HEK293 (cell line): Measurements from ENCODE around the gene NPPB.
"Not testable (repeated sequence)": the region's sequence is repeated elsewhere in the genome, so short reads cannot be mapped to it uniquely, and the experiment has no call there.

Source experiments
- CTCF ChIA-PET: fragments of 350-600 bp; formaldehyde crosslinking; extraction: SDS; loops from one replicate; lab custom pipeline; 2021; ENCODE audit warnings: antibody characterized with exemption; lab: Yijun Ruan, JAX
- POLR2A ChIA-PET: fragments of 300-600 bp; formaldehyde crosslinking; extraction: SDS; loops from one replicate; lab custom pipeline; 2020; ENCODE audit warnings: antibody characterized with exemption, inconsistent platforms; lab: Yijun Ruan, JAX
- H3K27ac ChIP-seq: fragments of 200-500 bp; sonication (Bioruptor generic); 2 replicates; pipeline ENCODE4 v1.5.1; 2014; ENCODE audit warnings: low read depth, low read length, control low read depth, inconsistent platforms; ENCODE audit errors: extremely low read depth
- H3K36me3 ChIP-seq, 2 experiments: fragments of 200-500 bp in 1 of 2; sonication (Bioruptor generic) in 1 of 2; 1 replicate in 1 of 2; 2 replicates in 1 of 2; pipeline ENCODE4 v1.5.1; 2014 to 2017; ENCODE audit warnings: inconsistent platforms in 2 of 2, low read length in 2 of 2; ENCODE audit not compliant: control insufficient read depth in 2 of 2, insufficient read depth in 1 of 2
- H3K4me1 ChIP-seq: fragments of 200-500 bp; sonication (Bioruptor generic); 2 replicates; pipeline ENCODE4 v1.5.1; 2014; ENCODE audit warnings: mild to moderate bottlenecking, low read length, inconsistent platforms; ENCODE audit not compliant: control insufficient read depth, insufficient read depth
- H3K4me3 ChIP-seq: 2 replicates; pipeline ENCODE4 v1.5.1; 2011; ENCODE audit warnings: low read depth, mild to moderate bottlenecking, control low read depth, low read length, moderate library complexity
- H3K9me3 ChIP-seq: fragments of 200-500 bp; sonication (Bioruptor generic); 2 replicates; pipeline ENCODE4 v1.5.1; 2014; ENCODE audit warnings: low read depth, low read length, inconsistent platforms; ENCODE audit not compliant: control insufficient read depth, insufficient read depth
- FEZF1 ChIP-seq: fragments of 450-650 bp; formaldehyde crosslinking; IDR thresholded peaks from 2 replicates; pipeline ENCODE4 v1.5.1; 2016; ENCODE audit warnings: missing biosample characterization, missing genetic modification characterization
- GLI2 ChIP-seq: fragments of 450-650 bp; formaldehyde crosslinking; IDR thresholded peaks from 2 replicates; pipeline ENCODE4; 2017; ENCODE audit warnings: missing biosample characterization, missing genetic modification characterization, low read depth, borderline replicate concordance
- HOXD13 ChIP-seq: sonication (generic); formaldehyde crosslinking; IDR thresholded peaks from 2 replicates; pipeline ENCODE4 v1.8.0; 2022; ENCODE audit warnings: missing genetic modification reagents, borderline replicate concordance
- KLF16 ChIP-seq: fragments of 450-650 bp; formaldehyde crosslinking; IDR thresholded peaks from 2 replicates; pipeline ENCODE4 v1.5.1; 2017; ENCODE audit warnings: missing biosample characterization, missing genetic modification characterization
- ZBTB20 ChIP-seq: fragments of 450-650 bp; formaldehyde crosslinking; IDR thresholded peaks from 2 replicates; pipeline ENCODE4 v1.5.1; 2016; ENCODE audit warnings: missing biosample characterization, missing genetic modification characterization
- ZNF121 ChIP-seq: fragments of 450-650 bp; formaldehyde crosslinking; IDR thresholded peaks from 2 replicates; pipeline ENCODE4 v1.5.1; 2016; ENCODE audit warnings: missing biosample characterization, missing genetic modification characterization
- ZNF146 ChIP-seq: fragments of 450-650 bp; formaldehyde crosslinking; IDR thresholded peaks from 2 replicates; pipeline ENCODE4 v1.5.1; 2016; ENCODE audit warnings: missing biosample characterization, missing genetic modification characterization
- ZNF184 ChIP-seq: fragments of 450-650 bp; IDR thresholded peaks from 2 replicates; pipeline ENCODE4 v1.5.1; 2018; ENCODE audit warnings: missing biosample characterization, mild to moderate bottlenecking, missing genetic modification characterization
- ZNF223 ChIP-seq: fragments of 450-650 bp; formaldehyde crosslinking; IDR thresholded peaks from 2 replicates; pipeline ENCODE4 v1.5.1; 2016; ENCODE audit warnings: missing biosample characterization, missing genetic modification characterization
- ZNF544 ChIP-seq: fragments of 450-650 bp; formaldehyde crosslinking; IDR thresholded peaks from 2 replicates; pipeline ENCODE4 v1.5.0; 2017; ENCODE audit warnings: missing biosample characterization, missing genetic modification characterization
- ZNF571 ChIP-seq: fragments of 450-650 bp; formaldehyde crosslinking; IDR thresholded peaks from 2 replicates; pipeline ENCODE4 v1.5.0; 2017; ENCODE audit warnings: missing biosample characterization, missing genetic modification characterization
- ZNF623 ChIP-seq: fragments of 450-650 bp; formaldehyde crosslinking; IDR thresholded peaks from 2 replicates; pipeline ENCODE4 v1.5.1; 2016; ENCODE audit warnings: missing biosample characterization, missing genetic modification characterization
- ZNF624 ChIP-seq: fragments of 450-650 bp; formaldehyde crosslinking; IDR thresholded peaks from 2 replicates; pipeline ENCODE4 v1.5.1; 2017; ENCODE audit warnings: missing biosample characterization, missing genetic modification characterization
- TF ChIP-seq, protein P1 (sequence below): fragments of 450-650 bp; formaldehyde crosslinking; IDR thresholded peaks from 2 replicates; pipeline ENCODE4 v1.5.1; 2016; ENCODE audit warnings: missing biosample characterization, missing genetic modification characterization

The NPPB gene

DNA sequence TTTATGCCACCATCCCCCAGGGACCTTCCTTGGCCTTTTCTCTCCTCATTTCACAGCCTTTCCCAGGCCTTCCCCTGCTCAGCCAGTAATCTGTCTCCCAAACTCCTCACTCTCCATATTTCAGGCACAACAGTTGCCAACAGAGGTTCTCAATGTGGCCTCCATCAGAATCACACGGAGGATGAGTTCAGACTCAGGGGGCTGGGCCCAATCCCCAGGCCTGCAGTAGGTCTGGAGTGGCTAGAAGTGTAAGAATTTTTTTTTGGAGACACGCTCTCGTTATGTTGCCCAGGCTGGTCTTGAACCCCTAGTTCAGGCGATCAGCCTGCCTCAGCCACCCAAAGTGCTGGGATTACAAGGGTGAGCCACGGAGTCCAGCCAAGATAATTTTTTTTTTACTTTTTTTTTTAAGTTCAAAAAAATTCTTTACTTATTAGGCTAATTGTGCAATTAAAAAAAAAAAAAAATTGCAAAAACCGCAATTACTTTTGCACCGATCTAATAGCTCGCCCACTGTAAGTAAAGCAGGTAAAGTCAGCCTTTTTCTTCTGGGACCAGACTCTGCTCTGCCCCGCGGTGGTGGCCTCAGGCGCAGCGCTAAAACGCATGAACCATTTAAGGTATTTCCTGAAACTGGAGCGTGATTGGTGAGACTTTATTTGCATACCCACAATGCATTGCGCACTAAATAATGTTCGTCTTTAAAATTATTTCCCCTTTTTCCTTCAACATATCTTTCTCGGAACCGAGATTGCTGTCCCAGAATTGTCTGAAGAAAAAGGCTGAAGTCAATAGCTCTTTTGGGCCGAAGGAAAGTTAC is 48.7 kb upstream of the NPPB start (continued):
- TF ChIP-seq, protein P1, sequence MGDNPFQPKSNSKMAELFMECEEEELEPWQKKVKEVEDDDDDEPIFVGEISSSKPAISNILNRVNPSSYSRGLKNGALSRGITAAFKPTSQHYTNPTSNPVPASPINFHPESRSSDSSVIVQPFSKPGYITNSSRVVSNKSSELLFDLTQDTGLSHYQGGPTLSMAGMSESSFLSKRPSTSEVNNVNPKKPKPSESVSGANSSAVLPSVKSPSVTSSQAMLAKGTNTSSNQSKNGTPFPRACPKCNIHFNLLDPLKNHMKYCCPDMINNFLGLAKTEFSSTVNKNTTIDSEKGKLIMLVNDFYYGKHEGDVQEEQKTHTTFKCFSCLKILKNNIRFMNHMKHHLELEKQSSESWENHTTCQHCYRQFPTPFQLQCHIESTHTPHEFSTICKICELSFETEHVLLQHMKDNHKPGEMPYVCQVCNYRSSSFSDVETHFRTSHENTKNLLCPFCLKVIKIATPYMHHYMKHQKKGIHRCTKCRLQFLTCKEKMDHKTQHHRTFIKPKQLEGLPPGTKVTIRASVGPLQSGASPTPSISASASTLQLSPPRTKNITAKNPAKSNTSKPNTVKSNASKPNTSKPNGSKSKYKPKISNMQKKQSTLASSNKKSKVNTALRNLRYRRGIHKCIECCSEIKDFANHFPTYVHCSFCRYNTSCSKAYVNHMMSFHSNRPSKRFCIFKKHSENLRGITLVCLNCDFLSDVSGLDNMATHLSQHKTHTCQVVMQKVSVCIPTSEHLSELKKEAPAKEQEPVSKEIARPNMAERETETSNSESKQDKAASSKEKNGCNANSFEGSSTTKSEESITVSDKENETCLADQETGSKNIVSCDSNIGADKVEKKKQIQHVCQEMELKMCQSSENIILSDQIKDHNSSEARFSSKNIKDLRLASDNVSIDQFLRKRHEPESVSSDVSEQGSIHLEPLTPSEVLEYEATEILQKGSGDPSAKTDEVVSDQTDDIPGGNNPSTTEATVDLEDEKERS (tag by site-specific recombination): no peak
- TF ChIP-seq ZNF623 (tag by site-specific recombination): no peak
- no peak for TF ChIP-seq ZNF223
- TF ChIP-seq KLF16: no peak
- no peak for TF ChIP-seq HOXD13 (CRISPR knock-in tag)

DNA sequence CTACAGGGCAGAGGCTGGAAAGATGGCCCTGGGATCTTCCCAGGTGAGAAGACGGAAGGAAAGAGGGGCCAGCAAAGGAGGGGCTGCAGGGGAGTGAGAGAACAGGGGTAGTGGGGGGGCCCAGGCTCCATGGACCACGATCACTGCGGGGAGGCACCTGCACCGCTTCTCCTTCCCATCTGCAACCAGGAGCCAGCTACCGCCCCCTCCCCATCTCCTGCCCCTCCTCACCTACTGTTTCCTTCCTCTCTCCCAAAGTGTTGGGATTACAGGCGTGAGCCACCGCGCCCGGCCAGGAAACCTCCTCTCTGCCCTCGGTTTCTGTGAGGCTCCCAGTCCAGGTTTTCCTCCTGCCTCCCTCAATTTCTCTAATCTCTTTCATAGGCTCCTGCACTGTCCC is 48.1 kb upstream of the NPPB start:
- ChIA-PET POLR2A (interaction anchor here (1.1 to 4.0 kb wide), 3 partner anchors 19 to 113 kb away, joined by 4 to 29 read pairs (median 21); partner anchors contain the start of genes KIAA2013 and MIIP), CTCF (interaction anchor here (0.5 to 0.7 kb wide), 2 partner anchors 11 to 59 kb away, joined by 3 read pairs; no protein-coding TSS in a partner anchor)
- Histone ChIP-seq H3K4me3 (no peak overlapping the region), H3K27ac (no peak overlapping the region), H3K36me3 (no peaks in the 10 kb centered on the region), H3K9me3 (no peaks in the 10 kb centered on the region), H3K4me1 (no peaks in the 10 kb centered on the region)
- TF ChIP-seq ZNF624 (tag by site-specific recombination): no peak
- TF ChIP-seq ZNF571 (tag by site-specific recombination): no peak
- no peak for TF ChIP-seq FEZF1
- TF ChIP-seq ZNF544 (tag by site-specific recombination): no peak
- no peak for TF ChIP-seq ZBTB20 (tag by site-specific recombination)

- H3K4me1 ChIP-seq: no peaks in the 10 kb centered on the region
- H3K36me3 ChIP-seq: no peaks in the 10 kb centered on the region
- H3K4me3 ChIP-seq: no peak overlapping the region
- CTCF ChIA-PET: interaction anchor here (0.7 to 1.3 kb wide), 3 partner anchors 12 to 73 kb away, joined by 3 to 6 read pairs (median 3); no protein-coding TSS in a partner anchor
- TF ChIP-seq ZNF184 (tag by site-specific recombination): no peak
- TF ChIP-seq ZNF146 (tag by site-specific recombination): peak; percentile 90
- H3K9me3 ChIP-seq: no peaks in the 10 kb centered on the region
- no peak overlapping the region for H3K27ac ChIP-seq
- POLR2A ChIA-PET: no interaction called here
These were observed 46.2 kb upstream of the NPPB start for GRCh38 chr1:11904978-11905377.

- H3K36me3 ChIP-seq, H3K4me3 ChIP-seq, H3K9me3 ChIP-seq, H3K27ac ChIP-seq, POLR2A ChIA-PET, H3K4me1 ChIP-seq: not testable (repeated sequence)
- CTCF ChIA-PET: interaction anchor here (0.6 to 1.3 kb wide), 4 partner anchors 11 to 263 kb away, joined by 3 to 6 read pairs (median 3); no protein-coding TSS in a partner anchor
These were observed 45.4 kb upstream of the NPPB start for GRCh38 chr1:11904156-11904555.

DNA sequence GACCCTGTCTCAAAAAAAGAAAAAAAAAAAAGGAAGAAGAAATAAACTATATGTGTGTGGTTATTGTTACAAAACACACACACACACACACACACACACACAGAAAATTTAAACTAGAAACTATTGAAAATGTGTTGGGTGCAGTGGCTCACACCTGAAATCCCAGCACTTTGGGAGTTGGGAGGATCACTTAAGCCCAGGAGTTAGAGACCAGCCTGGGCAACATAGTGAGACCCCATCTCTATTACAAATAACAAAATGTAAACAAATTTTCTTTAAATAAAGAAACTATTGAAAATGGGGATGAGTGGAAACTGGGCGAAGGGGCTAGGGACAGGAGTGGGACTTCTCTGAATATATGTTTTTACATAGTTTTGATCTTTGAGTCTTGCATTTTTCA is 44.5 kb upstream of the NPPB start:
- Histone ChIP-seq H3K27ac (no peak overlapping the region), H3K36me3 (no peaks in the 10 kb centered on the region), H3K9me3 (no peaks in the 10 kb centered on the region), H3K4me1 (no peaks in the 10 kb centered on the region), H3K4me3 (no peak overlapping the region)
- TF ChIP-seq GLI2 (tag by site-specific recombination) (no peak), ZNF544 (tag by site-specific recombination) (no peak), ZNF121 (tag by site-specific recombination) (peak; percentile 86)
- ChIA-PET POLR2A (no interaction called here), CTCF (interaction anchor here (0.9 to 1.7 kb wide), 3 partner anchors 10 to 65 kb away, joined by 3 to 7 read pairs (median 4); no protein-coding TSS in a partner anchor)
